GM12875 (cell line): ENCODE results near the gene GNAZ.

Source experiments
- H3K4me3 ChIP-seq: one replicate; pipeline ENCODE4 v1.5.1; 2011; ENCODE audit warnings: low read depth, low read length, control low read depth
- TF ChIP-seq, protein P1 (sequence below): IDR thresholded peaks from 2 replicates; pipeline ENCODE4 v1.5.1; 2011; ENCODE audit warnings: low read depth, mild to moderate bottlenecking, control low read depth, inconsistent platforms, low read length, moderate library complexity, borderline replicate concordance; ENCODE audit not compliant: insufficient read depth

The GNAZ gene

GRCh38 chr22:23099531-23099804 lies 29.1 kb downstream of the GNAZ start:
- no peak overlapping the region for H3K4me3 ChIP-seq
- TF ChIP-seq, protein P1, sequence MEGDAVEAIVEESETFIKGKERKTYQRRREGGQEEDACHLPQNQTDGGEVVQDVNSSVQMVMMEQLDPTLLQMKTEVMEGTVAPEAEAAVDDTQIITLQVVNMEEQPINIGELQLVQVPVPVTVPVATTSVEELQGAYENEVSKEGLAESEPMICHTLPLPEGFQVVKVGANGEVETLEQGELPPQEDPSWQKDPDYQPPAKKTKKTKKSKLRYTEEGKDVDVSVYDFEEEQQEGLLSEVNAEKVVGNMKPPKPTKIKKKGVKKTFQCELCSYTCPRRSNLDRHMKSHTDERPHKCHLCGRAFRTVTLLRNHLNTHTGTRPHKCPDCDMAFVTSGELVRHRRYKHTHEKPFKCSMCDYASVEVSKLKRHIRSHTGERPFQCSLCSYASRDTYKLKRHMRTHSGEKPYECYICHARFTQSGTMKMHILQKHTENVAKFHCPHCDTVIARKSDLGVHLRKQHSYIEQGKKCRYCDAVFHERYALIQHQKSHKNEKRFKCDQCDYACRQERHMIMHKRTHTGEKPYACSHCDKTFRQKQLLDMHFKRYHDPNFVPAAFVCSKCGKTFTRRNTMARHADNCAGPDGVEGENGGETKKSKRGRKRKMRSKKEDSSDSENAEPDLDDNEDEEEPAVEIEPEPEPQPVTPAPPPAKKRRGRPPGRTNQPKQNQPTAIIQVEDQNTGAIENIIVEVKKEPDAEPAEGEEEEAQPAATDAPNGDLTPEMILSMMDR: no peak

DNA sequence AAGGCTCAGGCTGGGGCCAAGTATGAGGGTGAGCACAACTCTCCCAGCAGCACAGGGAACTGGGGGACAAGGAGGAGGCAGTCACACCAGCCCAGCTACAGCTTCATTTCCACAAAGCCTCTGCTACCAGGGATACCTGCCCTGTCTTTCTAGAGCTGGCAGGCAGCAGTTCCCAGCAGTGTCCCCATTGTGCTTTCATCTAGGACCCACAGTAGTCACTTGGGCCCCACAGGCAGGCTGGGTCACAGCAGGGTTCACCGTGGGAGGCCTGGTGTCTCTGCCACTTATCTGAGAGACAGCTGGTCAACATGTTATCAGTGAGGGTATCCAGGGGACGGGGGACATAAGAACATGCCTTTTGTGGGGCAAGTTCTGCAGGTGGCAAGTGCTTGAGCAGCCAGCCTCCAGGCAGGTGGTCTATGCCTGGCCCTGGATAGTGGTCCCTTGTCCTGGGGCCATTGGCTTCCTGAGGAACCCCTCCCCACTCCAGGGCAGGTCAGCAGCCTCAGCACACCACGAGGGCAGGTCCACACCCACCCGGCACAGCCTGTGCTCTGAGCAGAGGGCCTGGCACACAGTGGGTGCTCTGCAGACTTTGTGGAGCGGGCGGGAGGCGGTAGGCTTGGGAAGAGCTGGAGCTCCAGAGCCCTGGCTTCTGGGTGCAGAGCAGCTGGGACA lies 29.9 kb downstream of the GNAZ start:
- no peak overlapping the region for H3K4me3 ChIP-seq
- TF ChIP-seq, protein P1: no peak

DNA sequence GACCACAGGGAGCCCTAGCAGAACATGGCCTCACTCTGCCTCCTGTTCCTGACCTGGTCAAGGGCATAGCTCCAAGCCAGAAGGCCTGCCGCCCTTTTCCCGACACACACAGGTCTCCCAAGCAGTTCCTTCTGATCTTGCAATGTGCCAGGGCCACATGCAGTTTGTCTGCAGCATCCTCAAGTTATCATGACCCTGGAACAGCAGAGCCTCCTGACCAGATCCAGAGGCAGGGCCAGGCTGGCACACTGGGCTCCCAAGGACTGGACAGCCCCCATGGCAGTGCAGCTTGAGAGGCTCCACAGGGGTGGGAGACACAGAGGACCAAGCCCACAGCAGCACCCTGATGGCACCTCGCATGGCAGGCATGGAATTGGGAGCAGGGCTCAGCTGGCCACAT lies 31.2 kb downstream of the GNAZ start:
- H3K4me3 ChIP-seq: no peak overlapping the region
- TF ChIP-seq, protein P1: no peak

DNA sequence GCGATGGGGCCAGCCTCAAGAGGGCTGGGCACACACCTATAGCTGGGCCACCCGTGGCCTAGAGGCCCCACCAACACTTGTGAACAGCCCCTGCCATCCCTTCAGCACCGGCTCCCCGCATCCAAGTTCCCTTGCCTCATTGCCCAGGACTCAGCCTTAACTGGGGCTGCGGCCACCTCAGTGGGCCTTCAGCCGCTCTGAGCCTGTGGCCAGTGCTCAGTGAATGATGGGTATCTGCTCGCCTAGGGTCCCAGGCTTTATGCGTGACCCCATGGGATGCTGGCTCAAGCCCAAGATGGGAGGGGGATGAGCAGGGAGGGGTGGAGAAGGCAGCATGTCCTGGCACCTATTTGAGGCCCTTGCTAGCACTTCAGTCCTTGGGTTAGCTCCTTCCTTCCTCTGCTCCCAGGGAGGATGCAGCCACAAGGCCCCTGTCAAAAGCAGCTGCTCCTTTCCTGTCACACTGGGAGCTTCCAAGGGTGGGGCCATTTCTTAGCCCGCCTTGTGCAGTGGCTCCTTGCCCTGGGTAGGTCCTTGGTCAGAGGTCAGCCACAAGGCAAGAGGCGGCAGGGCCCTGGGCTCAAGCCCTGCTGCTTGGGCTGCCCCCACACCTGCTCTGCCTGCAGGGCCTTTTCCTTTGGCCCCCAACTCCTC lies 31.8 kb downstream of the GNAZ start:
- TF ChIP-seq, protein P1: no peak
- H3K4me3 ChIP-seq: no peak overlapping the region

DNA sequence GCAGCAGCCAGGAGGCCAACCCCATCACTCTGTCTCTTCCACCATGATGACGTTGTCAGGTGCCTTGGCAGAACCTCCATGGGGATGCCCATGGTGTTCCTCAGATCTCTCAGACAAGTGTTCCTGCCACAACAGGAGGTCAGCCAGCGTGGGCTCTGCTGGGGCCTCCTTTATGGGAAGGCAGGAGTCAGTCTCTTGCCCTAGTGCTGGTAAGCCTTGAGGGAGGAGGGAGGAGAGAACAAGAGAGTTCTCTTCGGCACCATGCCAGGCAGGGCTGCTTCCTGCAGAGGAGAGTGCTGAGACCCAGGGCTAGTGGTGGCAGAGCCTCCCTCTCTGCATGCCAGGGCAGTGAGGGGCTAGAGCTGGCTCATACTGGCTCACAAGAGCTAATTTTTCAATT lies 32.5 kb downstream of the GNAZ start:
- TF ChIP-seq, protein P1: no peak

DNA sequence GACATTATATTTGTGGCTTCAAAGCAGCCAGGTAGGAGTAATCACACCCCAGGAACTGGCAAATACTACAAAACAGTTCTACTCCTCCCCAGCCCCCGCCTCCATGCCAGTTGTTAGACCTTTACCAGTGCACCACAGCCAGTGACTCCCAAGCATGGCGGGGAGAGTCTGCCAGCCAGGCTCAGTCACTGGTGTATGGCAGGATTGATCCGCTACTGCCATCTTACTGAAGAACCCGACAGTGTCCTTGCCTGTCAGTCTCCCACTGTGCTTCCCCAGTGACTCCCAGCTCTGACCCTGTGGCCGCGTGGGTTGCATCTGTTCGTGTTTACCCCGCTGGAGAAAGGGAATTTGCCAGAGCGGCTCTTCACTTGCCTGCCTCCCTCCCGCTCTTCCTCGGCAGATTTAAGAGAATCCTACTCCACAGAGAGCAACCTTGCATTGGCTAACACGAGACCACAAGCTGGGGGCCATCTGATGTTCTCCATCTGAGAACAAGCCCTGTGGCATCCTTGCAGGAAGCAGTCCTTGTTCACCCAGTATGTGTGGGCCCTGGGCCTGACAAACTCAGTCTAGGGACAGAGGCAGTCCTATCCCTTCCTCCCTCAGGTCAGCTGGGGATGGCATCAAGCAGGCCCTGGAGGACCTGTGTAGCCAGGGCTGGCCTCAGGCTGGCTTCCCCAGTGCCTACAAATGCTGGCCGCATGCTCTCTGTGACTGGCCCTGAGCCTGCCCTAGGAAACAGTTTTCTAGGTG lies 33.1 kb downstream of the GNAZ start:
- no peak overlapping the region for H3K4me3 ChIP-seq
- TF ChIP-seq, protein P1: no peak

More for the DNA sequence above, 32.5 kb downstream of the GNAZ start:
- no peak overlapping the region for H3K4me3 ChIP-seq
